ENCODE data around the gene KCNF1.

GRCh38 chr2:10941383-10941782, 29.6 kb downstream of the KCNF1 start:
- TF ChIP-seq CTCF (IDR thresholded peaks at IDR 0.05) (no peak), POLR2A (IDR thresholded peaks at IDR 0.05) (no peak)
